Measurements from ENCODE around the gene NANOS2. TPM values are rescaled to one million over a fixed set of nuclear protein-coding genes. Genes with fewer than 3 reads are reported as not detected.

NANOS2 gene
- total RNA-seq (2016; rRNA removed; fragmentation: Illumina TruSeq; extraction: Trizol) (not detected in 2 replicates), polyA plus RNA-seq (2011; rRNA removed) (not detected in 2 replicates), polyA minus RNA-seq (2011; rRNA and poly(A)+ RNA removed; ENCODE audit: low replicate concordance) (not detected in 2 replicates), Bru-seq, nascent RNA (not detected), BruChase-seq, experiment 1, labeled RNA remaining after a 6-hour chase (not detected), BruChase-seq, experiment 2, labeled RNA remaining after a 2-hour chase (not detected)
- total RNA-seq (2016; cell fraction: cytosol; rRNA removed; fragmentation: Illumina TruSeq; extraction: Trizol; ENCODE audit: low read depth) = not detected in 2 replicates
- total RNA-seq (2016; cell fraction: insoluble cytoplasmic fraction; rRNA removed; fragmentation: Illumina TruSeq; extraction: Trizol) = not detected in 2 replicates
- total RNA-seq (2016; cell fraction: membrane; rRNA removed; fragmentation: Illumina TruSeq; extraction: Trizol) = not detected in 2 replicates
- total RNA-seq (2016; cell fraction: nucleus; rRNA removed; fragmentation: Illumina TruSeq; extraction: Trizol) = not detected in 2 replicates
- polyA plus RNA-seq (2011; cell fraction: cytosol; rRNA removed) = not detected in 2 replicates
- 0.07 TPM in 1 of 2 replicates, not detected in the other for polyA plus RNA-seq (2011; cell fraction: nucleus; rRNA removed)
- not detected in 2 replicates for polyA plus RNA-seq (2012)
- polyA plus RNA-seq (2016; cell fraction: cytosol; fragmentation: Illumina TruSeq; extraction: Trizol; ENCODE audit: low read depth) = not detected in 2 replicates
- not detected in 2 replicates for polyA plus RNA-seq (2016; cell fraction: insoluble cytoplasmic fraction; fragmentation: Illumina TruSeq; extraction: Trizol; ENCODE audit: low read depth)
- not detected in 2 replicates for polyA plus RNA-seq (2016; cell fraction: membrane; fragmentation: Illumina TruSeq; extraction: Trizol; ENCODE audit: low read depth)
- not detected in 2 replicates for polyA plus RNA-seq (2016; cell fraction: nucleus; fragmentation: Illumina TruSeq; extraction: Trizol; ENCODE audit: insufficient read depth, low read depth)
- not detected in 2 replicates for polyA minus RNA-seq (2011; cell fraction: cytosol; rRNA and poly(A)+ RNA removed)
- polyA minus RNA-seq (2011; cell fraction: nucleus; rRNA and poly(A)+ RNA removed) = not detected in 2 replicates
- long read RNA-seq, experiment 1 = 0 reads
- long read RNA-seq, experiment 2 = 0 reads

- in situ Hi-C loops (cut with HindIII; ENCODE audit: extremely low pct_ligation_motif_present, low pct_unique_long_range_greater_than_20kb) (loop anchor here (10.0 kb wide), 1 partner anchor 91 kb away; no protein-coding TSS in a partner anchor), intact Hi-C loops (cut with micrococcal nuclease; ENCODE audit: unreplicated experiment) (no loop called here)
- ATAC-seq (peak; percentile 64), DNase-seq (ENCODE audit: low spot score) (peak; percentile 50), FAIRE-seq (no peak)
- H2AFZ ChIP-seq (ENCODE audit: low read length) = no peak within 1 kb of the TSS
- H4K20me1 ChIP-seq (ENCODE audit: insufficient read depth, low read length) = no peaks in the 10 kb centered on the region
- peaks cover 33% of the 10 kb centered on the region for H3K4me1 ChIP-seq (ENCODE audit: insufficient read depth, low read length)
- no peak within 1 kb of the TSS for H3K27ac ChIP-seq (ENCODE audit: extremely low read length, insufficient read depth, low read length)
- no peak within 1 kb of the TSS for H3K9ac ChIP-seq (ENCODE audit: insufficient read depth, low read depth, low read length)
- ChIA-PET CTCF (ENCODE audit: low intra/inter-chr PET ratio, low total read pairs) (interaction anchor here (1.0 kb wide), 1 partner anchor 103 kb away, joined by 3 read pairs; no protein-coding TSS in a partner anchor), POLR2A (interaction anchor here (1.3 kb wide), 1 partner anchor 11 kb away, joined by 3 read pairs; the partner anchor contains the start of gene MYPOP)
- WGBS (ENCODE audit: low lambda C conversion rate) = 46% methylated on average over 15 of the region's 44 CpGs
- H3K9me3 ChIP-seq (ENCODE audit: low read length) = no peaks in the 10 kb centered on the region
- no peaks in the 10 kb centered on the region for H3K79me2 ChIP-seq (ENCODE audit: insufficient read depth, low read length)
- BruUV-seq (replicated peaks) = no TSS peak
- H3K36me3 ChIP-seq (replicated peaks in 1 of 2; ENCODE audit: control insufficient read depth in 1 of 2, insufficient read depth in 2 of 2, low read length in 2 of 2) = no peaks in the 10 kb centered on the region
- no peak within 1 kb of the TSS for H3K4me2 ChIP-seq (ENCODE audit: low read depth, low read length)
- H3K27me3 ChIP-seq (ENCODE audit: control insufficient read depth in 1 of 2, insufficient read depth in 2 of 2, low read length in 2 of 2) = peaks cover 0 to 6% of the 10 kb centered on the region in 2 experiments; a peak in 2 of 5 replicates
- H3K4me3 ChIP-seq (replicated peaks in 1 of 3; ENCODE audit: insufficient read depth in 1 of 3, low read depth in 2 of 3, low read length in 3 of 3) = no peak within 1 kb of the TSS
- no peak for TF ChIP-seq ZNF556 (CRISPR knock-in tag; IDR thresholded peaks at IDR 0.05; ENCODE audit: borderline replicate concordance)
- TF ChIP-seq ZNF441 (CRISPR knock-in tag; IDR thresholded peaks at IDR 0.05; ENCODE audit: borderline replicate concordance) = no peak
- TF ChIP-seq DMAP1 (CRISPR knock-in tag; IDR thresholded peaks at IDR 0.05) = peak; percentile 79; the same call in 1 of the 2 replicates
- TF ChIP-seq PHF20 (CRISPR knock-in tag; IDR thresholded peaks at IDR 0.05) = no peak
- no peak for TF ChIP-seq ZNF318 (CRISPR knock-in tag; IDR thresholded peaks at IDR 0.05)
- TF ChIP-seq ZNF768 (CRISPR knock-in tag; IDR thresholded peaks at IDR 0.05) = peak; percentile 90
- peak; percentile 71 for TF ChIP-seq CTCF (CRISPR knock-in tag; IDR thresholded peaks at IDR 0.05)
- TF ChIP-seq SAP130 (CRISPR knock-in tag; IDR thresholded peaks at IDR 0.05; ENCODE audit: low read depth) = peak; percentile 23; the same call in 1 of the 2 replicates
Observed at GRCh38 chr19:45913874-45914830, at the start of gene NANOS2. TSS of gene NANOS2 (minus strand) at chr19:45914778. CDS start at chr19:45914693, 85 bp downstream.

Data from HepG2 (cell line).